Fibroblast of pulmonary artery (primary cell): Measurements from ENCODE around the gene ZNF683.
"Not testable (repeated sequence)": the region's sequence is repeated elsewhere in the genome, so short reads cannot be mapped to it uniquely, and the experiment has no call there.

Experiments
- DNase-seq: peaks from one replicate; pipeline ENCODE4 v3.0.0-alpha.2; 2010; ENCODE audit warnings: low read depth
- H3K4me3 ChIP-seq: replicated peaks from 2 replicates; pipeline ENCODE4 v1.5.1; 2011; ENCODE audit warnings: low read depth, mild to moderate bottlenecking, control low read depth, low read length, moderate library complexity
- TF ChIP-seq, protein P1 (sequence below): IDR thresholded peaks from 2 replicates; pipeline ENCODE4 v1.5.1; 2011; ENCODE audit warnings: mild to moderate bottlenecking, control low read depth, low read length, inconsistent platforms; ENCODE audit errors: missing control alignments

ZNF683 gene

DNA sequence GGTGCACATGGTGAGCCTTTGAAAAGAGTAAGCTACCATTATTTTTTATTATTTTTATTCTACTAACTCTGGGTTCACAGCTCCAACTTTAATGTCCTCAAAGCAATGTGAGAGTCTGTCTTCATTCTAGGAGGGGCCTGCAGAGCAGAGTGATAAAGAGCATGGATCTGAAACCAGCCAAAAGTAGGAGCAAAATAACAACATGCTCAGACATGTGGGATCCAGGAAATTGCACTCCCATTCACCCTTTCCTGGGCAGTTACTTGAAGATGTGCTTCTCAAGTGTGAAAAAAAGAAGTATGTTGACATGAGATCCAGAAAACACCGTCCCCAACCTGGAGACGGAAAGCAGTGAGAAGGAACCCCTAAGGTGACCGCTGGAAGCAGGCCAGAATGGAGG, 29.3 kb upstream of the ZNF683 start:
- DNase-seq, result no peak
- no peak overlapping the region for H3K4me3 ChIP-seq
- TF ChIP-seq, protein P1, sequence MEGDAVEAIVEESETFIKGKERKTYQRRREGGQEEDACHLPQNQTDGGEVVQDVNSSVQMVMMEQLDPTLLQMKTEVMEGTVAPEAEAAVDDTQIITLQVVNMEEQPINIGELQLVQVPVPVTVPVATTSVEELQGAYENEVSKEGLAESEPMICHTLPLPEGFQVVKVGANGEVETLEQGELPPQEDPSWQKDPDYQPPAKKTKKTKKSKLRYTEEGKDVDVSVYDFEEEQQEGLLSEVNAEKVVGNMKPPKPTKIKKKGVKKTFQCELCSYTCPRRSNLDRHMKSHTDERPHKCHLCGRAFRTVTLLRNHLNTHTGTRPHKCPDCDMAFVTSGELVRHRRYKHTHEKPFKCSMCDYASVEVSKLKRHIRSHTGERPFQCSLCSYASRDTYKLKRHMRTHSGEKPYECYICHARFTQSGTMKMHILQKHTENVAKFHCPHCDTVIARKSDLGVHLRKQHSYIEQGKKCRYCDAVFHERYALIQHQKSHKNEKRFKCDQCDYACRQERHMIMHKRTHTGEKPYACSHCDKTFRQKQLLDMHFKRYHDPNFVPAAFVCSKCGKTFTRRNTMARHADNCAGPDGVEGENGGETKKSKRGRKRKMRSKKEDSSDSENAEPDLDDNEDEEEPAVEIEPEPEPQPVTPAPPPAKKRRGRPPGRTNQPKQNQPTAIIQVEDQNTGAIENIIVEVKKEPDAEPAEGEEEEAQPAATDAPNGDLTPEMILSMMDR, result no peak

DNA sequence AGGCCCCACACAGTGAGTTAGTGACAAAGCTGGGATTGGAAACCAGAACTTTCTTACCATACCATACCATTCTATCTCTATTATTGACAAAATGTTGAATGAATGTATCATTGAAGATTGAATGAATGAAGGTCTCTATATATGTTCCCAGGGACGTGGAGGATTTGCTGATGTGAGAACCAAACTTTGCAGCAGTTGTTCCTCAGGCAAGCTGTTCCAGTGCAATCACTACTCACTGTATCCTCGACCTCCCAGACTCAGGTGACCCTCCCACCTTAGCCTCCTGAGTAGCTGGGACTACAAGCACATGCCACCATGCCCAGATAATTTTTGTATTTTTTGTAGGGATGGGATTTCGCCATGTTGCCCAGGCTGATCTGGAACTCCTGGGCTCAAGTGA, 26.5 kb upstream of the ZNF683 start:
- TF ChIP-seq, protein P1, result no peak
- no peak overlapping the region for H3K4me3 ChIP-seq
- no peak for DNase-seq

DNA sequence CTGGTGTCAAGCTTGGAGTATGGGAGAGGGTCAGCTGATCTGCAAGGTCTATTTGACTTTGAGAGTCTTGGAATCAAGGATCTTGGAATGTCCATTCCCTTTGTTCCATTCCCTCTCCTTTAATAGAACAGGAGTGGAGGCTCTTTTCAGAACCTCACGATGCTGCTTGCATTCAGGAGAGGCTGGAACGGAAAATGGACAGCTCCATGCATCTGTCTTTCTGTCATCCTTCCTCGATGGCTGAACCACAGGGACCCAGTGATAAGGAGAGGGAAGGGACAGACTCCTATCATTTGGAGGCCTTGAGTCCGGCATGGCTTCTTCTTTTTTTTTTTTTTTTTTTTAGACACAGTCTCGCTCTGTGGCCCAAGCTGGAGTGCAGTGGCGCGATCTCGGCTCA, 23.2 kb upstream of the ZNF683 start:
- TF ChIP-seq, protein P1, result no peak
- H3K4me3 ChIP-seq, result no peak overlapping the region

DNA sequence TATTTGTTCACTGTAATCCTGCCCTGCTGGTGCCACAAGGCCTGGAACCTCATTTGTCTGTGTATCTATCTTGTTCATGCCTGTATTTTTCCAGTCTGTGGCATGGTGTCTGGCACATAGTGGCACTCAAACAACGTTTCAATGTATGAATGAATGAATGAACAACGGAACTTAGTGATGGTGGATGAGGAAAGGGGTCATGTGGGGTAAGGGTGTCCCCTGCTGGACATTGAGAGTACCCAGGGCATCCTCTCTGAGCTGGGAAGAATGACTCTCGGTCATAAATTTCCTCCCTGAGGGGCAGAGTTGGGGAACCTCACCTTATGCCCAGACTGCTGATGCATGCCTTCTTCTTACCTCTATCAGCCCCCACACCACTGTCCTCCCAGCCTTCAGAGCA, 18.9 kb upstream of the ZNF683 start:
- TF ChIP-seq, protein P1, result peak; percentile 90
- H3K4me3 ChIP-seq, result no peak overlapping the region
- peak; percentile 76 for DNase-seq

More for the DNA sequence above, 23.2 kb upstream of the ZNF683 start:
- DNase-seq, result no peak

DNA sequence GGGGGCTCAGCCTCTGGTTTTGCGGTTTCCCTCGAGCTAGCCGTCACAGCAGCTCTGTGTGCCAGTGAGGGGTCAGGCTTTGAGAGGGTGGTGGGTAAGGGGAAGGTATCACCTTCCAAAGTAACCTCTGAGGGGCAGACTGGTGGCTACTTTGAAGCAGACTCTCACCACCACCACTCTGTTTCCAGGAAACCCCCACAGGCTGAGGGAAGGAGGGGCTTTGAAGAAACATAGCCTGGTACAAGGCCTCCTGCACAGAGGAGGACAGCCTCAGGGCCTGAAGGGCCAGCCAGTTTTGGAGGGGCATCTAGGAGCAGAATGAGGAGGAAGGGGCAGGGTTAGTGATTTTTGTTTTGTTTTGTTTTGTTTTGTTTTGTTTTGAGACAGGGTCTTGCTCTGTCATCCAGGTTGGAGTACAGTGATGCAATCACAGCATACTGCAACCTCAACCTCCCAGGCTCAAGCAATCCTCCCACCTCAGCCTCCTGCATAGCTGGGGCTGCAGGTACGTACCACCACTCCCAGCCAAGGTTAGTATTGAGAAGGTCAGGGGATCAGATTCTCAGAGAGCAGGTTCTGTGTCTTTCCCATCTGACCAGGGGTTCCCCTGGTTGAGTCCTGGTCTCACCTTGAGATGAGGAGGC, 17.2 kb upstream of the ZNF683 start:
- TF ChIP-seq, protein P1, result no peak
- DNase-seq, result no peak
- H3K4me3 ChIP-seq, result no peak overlapping the region

DNA sequence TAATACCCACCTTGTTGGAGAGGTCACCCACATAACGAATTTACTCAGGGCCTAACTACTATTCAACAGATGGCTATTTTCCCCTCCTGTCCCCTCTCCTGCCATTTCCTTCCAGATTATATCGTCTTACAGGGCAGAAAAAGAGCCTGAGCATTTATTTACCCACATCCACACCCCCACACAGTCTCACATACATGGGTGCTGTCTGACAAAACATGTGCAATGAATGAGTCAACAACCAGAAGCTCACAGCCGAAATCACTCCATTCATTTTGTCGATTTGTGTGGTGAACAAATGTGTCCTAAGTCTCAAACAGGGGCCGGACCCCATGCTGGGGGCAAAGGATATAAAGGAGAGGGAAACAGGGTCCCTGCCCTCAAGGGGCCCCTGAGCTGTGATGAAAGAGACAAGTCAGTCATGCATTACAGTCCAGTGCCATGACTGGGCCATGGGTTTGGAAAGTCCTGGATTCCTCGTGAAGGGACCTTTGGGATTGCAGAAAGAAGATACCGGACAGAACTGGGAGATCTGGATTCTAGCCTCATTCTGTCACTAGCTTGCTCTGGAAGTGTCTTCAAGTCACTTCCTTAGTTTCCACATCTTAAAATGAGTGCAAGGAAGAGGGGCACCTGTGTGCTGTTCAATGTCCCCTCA, 16.4 kb upstream of the ZNF683 start:
- no peak for DNase-seq
- TF ChIP-seq, protein P1, result no peak
- H3K4me3 ChIP-seq, result no peak overlapping the region

DNA sequence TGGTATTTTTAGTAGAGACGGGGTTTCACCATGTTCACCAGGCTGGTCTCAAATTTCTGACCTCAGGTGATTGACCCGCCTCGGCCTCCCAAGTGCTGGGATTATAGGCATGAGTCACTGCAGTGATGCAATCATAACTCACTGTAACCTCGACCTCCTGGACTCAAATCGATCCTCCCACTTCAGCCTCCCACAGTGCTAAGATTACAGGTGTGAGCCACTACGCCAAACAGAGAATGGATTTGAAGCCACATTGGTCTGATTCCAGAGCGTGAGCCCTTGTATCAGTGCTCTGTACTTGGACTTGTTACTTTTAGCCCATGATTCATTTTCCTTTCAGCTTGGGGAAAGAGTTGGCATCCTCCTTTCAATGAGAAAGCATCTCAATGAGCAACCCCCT, 14.9 kb upstream of the ZNF683 start:
- TF ChIP-seq, protein P1, result no peak
- DNase-seq, result peak; percentile 42
- H3K4me3 ChIP-seq, result no peak overlapping the region

DNA sequence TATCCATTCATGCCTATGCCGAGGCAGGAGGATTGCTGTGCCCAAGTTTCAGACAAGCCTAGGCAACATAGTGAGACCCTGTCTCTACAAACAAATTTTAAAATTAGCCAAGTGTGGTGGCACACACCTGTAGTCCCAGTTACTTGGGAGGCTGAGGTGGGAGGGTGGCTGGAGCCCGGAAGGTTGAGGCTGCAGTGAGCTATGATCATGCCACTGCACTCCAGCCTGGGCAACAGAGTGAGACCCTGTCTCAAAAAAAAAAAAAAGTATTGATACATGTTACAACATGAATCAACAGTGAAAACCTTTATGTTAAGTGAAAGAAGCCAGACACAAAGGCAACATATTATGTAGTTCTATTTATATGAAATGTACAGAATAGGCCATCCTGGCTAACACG, 12.5 kb upstream of the ZNF683 start:
- not testable (repeated sequence) for H3K4me3 ChIP-seq

More for the DNA sequence above, 12.5 kb upstream of the ZNF683 start:
- not testable (repeated sequence) for DNase-seq
